HG02981 (cell line): ENCODE measurements around the gene SORCS2.

Source experiments
- ATAC-seq: cut with Tn5 transposase; IDR thresholded peaks from one replicate; pipeline ENCODE4 v1.9.1; 2021; ENCODE audit warnings: mild to moderate bottlenecking, moderate library complexity; ENCODE audit not compliant: unreplicated experiment

SORCS2 gene

DNA sequence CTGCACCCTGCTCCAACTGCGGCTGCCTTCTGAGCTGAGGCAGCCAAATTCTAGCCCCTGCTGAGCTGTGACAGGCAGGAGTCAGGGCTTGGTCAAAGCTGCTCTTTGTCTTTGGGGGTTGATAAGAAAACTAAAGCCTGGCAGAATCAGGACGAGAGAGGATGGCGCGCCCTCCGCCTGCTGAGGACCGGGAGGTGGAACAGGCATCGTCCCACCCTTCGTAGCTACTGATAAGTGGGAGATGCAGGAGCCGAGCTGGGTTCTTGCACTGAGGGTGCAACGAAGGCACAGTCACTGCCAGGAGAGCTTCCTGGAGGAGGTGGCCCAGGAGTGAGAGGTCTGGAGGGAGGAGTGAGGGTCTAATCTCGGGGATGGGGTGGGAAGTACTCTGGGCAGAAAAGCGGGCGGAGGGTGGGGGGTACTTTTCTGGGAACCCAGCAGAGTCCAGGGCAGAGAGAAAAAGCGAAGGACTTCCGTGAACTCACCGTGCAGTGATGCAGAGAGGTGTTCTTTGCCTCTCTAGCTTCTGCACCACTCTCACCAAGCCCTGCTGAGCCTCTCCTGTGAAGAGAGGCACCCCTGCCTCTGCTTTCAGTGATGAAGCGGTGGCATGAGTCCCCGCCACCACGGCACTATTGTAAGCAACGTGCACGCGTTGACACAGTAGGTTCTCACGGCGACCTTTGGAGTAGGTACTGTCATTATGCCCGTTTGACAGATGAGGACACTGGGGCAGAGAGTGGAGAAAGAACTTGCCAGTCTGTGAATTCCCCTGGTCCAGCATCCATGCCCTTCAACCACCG lies 107.8 kb downstream of the SORCS2 start:
- ATAC-seq: no peak

DNA sequence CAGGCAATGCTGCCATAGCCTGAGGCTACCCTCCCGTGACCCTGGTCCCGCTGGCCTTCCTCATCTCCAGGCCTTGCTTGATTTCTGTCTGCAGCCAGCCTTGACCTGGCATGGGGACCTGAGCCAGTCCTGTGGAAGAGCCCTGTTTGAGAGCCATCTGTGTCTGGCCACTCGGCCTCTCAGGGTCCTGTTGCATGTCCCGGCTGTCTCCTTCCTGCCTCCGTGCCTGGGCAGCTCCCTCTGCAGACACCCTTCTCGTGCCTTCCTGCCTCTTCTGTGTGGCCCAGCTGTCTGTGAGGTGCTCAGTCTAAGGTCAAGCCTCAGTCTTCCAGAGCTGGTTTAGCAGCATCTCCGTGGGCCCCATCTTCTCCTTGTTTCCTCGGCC lies 108.4 kb downstream of the SORCS2 start:
- ATAC-seq: no peak

DNA sequence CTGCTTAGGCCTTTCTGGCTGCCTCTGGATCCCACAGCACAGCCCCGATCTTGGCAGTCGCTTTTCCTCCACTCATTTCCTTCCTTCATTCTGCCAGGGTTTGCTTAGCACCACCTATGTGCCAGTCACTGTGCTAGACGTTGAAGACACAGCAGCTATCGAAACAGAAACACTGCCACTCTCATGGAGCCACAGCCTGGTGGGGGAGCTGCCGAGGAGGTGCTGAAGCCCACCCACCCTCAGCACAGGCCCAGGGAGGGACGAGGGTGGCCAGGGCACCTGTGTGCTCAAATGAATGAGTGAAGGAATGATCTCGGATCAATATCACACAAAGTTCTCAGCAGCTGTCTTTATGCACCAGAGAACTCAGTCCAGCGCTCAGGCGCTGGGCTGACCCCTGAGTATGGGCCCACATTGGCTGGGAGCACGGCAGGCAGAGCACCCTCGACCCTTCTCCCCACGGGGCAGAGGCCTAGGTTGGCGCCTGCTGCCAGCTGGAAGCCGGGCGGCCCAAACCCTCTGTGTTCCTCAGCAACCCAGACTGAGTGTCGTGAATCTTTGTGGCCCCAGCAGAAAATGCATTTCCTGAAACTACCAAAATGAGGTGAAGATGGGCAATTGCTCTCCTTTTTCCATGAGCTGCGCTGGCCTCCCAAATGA lies 108.9 kb downstream of the SORCS2 start:
- ATAC-seq: no peak

DNA sequence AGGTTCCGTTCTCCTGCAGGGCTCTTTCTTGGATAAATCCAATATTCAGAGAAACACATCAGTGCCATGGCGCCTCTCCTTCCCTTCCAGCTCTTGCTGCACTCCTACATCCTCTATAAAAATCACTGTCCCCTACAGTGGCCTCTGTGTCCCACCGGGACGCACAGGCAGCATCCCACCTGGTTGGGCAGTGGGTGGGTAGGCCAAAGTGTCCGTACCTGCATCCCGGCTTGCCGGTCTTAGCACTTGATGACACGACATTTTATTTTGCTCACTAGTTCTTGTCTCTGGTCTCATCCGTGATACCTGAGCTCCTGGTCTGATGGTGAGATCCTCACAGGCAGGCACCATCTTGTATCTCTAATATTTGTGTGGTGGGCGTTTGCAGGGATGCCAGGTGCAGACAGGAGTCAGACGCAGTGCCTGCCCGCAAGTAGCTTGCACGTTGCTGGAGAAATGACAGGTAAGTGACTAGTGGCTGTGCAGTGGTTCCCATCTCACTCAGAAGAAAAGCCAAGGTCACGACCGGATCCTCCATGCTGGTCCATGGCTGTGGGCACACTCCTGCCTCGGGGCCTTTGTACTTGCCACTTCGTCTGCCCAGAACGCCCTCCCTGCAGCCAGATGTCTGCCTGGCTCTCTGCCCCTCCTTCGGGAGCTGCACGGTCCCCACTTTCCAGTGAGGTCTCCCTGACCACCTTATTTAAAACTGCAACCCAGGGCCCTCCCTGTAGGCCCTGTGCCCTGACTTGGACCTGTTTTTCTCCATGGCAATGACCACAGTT lies 109.7 kb downstream of the SORCS2 start:
- no peak for ATAC-seq

DNA sequence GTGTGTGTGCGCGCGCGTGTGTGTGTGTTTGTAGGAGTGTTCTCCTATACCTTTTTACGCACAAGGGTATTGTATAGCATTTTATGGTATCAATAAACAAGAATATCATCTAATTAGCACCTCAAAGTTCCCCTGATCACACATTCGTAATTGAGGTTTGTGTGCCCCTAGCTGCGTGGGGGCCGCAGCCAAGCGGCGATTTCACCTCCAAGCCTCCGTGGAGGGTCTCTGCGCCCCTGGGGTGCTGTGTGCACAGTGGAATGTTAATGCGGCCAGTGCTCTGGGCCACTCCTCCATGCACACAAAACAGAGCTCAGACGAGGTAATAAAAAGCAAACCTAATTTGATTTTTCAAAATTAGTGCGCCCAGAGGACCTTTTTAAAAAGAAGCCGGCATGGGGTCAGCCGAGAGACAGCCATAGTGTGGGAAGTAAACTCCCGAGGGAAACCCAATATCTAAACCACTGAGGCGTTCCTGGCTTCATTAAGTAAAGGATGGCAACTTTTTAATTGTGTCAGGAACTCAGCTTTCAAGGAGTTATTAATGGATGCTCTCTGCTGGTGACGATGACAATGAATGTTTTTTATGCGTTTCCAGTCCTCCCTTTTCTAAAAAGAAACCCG lies 110.6 kb downstream of the SORCS2 start:
- ATAC-seq: no peak

DNA sequence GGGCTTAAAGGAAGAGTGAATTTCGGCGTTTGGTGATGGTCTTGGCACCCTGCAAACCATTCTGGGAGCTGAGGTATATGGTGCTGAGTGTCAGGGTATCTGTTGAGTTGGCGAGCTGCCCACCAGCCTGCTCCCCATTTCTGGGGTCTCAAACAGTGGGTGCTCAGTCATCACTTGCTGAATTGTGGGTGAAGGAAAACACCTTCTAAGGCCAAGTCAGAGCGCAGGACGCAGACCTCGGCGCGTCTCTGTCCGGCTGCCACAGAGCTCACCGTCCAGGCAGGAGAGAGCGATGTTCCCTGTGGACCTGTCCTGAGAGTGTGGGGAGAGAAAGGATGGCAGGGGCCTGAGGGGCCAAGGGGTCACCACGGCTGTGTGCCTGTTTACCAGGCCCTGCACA lies 111.2 kb downstream of the SORCS2 start:
- ATAC-seq: no peak

DNA sequence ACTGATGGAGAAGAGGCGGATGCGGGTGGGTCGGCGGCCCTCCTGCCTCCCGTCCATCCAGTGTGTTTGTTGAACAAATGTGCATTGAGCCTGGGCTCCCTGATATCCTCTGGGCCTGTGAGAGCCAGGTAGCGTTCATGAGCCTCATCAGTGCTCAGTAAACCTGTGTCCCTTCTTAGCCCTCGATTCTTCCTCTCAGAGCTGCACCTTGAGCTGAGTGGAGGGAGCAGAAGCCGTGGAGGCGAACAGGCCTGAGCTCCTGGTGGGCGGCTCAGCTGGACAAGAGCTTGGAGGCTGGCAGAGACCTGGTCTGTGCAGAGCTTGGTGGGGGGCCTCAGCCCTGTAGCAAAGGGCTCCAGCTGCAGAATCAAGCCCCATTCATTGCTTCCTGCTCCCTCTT lies 112.1 kb downstream of the SORCS2 start:
- ATAC-seq: no peak

DNA sequence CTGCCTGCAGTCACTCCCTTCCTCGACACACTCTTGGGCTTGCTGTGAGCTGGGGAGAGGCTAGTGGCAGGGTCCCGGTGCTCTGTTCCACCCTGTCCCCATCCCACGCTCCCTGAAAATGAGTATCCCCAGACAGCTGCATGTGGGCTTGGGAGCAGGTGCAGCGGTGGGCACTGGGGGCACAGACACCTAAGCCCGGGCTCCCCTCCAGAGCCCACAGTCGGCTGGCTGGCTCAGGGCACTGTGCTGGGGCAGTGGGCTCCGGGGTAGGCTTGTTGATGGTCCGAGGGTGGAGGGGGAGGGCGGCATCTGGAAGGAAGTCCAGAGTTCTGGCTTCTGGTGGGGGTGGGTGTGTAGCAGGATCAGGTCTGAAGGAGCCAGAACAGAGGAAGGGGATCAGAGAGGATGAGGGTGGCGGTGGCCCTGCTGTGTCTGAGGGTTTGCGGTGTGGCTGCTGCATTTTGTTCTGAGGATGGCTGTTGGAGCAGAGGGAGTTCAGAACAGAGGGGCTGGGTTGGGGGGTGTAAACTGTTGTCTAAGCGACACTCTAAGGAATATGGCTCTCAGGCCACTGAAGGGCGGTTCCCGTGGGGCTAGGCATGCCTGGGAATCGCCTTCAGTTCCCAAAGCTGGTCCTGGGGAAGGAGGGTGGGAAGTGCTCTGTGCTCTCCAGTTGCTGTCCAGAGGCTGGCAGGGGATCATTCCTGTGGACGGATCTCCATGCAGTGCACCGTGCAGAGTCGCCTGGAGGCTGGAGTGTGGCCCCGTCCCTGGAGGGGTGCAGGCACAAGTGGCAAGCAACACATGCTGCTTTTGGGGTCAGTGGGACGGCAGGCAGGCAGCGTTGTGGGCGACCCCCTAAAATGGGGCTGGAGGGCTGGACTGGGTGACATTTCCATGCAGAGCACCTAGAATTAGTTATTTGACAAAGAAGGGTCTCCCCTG lies 114.0 kb downstream of the SORCS2 start:
- ATAC-seq: no peak

DNA sequence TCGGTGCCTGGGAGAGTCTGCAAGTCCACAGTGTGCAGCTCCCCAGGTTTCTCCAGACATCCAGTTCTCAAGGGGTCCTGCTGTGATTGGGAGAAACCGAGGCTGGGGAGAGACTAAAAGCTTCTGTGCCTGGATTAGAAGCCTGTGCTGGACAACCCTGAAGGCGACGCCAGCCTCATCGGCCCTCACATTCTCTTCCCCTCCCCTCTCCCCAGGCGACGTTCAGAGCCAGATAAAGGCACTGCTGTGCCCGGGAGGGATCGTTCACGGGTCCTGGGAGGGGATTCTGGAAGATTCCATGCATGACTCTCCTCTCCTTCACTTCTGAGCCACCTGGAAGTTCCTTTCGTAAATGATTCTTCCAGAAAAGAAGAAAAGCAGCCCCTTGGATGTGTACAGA lies 114.6 kb downstream of the SORCS2 start:
- ATAC-seq: no peak

DNA sequence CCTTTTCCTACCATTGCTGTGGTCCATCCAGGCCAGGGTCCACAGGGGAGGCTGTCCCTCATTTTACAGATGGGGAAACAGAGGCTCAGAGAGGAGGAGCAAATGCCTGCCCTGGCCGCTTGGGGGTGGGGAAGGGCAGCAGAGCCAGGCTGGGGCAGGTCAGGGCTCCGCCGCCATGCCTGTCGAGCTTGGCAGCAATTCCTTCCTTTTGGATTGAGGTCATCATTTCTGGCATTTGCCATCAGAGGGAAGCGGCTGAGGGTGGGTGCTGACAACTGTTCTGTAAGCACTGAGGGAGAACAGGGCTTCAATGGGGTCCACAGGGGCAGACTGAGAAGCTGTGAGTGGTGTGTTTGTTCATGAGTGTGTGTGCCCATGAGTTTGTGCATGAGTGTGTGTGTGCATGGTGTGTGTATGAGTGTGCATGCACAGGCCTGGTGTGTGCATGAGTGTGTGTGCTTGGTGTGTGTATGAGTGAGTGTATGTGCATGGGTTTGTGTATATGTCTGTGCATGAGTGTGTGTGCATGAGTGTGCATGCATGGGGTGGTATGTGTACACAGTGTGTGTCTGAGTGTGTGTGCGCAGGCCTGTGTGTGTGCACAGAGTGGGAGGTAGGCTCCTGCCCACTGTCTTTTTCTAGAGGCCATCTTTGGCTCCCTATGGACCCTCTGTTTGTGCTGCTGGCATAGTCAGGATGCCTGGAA lies 115.2 kb downstream of the SORCS2 start:
- ATAC-seq: no peak

DNA sequence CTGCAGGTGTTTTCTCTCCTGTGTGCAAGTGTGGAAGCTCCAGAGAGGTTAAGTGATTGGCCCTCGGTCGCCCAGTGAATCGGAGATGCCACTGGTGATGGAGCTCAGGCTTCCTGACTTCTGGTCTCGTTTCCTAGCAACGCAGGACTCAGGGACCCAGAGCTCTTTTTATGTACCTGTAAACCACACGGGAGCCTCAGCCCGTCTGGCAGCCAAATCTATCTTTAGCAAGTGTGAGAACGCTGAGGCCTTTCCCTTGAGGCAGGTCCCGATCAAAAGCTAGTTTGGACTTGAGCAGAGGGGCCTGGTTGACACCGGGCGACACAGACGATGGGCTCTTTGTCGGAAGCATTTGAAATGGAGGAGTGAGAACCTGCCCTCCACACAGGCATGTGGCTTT lies 116.8 kb downstream of the SORCS2 start:
- ATAC-seq: no peak

DNA sequence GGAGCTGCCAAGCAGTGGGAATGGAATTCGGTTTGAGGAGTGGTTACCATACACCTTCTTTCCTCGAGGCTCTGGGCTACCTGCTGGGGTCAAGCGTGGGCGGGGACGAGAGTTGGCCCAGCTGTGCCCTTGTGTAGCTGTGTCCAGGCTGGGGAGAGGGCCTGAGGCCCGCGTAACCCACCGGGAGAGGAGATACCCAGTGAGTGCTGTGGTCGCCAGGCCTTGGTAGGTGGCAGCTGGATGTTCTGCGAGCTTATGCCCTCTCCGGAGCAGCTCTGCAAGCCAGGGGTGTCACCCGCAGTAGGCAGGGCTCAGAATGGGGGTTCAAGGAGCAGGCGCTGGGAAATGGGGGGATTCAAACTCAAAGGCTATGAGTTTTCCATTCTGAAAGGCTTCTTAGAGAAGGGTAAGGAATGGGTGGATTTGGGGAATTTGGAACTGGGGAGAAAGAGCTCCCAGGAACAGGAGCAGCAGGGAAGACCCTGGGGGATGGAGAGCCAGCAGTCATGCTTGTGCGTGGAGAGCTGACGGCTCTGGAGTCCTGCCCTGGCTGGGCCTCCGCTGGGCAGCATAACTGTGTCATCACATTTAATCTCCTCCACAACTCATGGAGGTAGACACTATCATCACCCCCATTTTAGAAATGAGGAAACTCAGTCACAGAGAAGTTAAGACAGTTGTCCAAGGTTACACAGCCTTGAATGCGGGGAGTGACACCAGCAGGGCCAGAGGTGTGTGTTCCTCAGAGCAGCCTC lies 117.5 kb downstream of the SORCS2 start:
- ATAC-seq: no peak

DNA sequence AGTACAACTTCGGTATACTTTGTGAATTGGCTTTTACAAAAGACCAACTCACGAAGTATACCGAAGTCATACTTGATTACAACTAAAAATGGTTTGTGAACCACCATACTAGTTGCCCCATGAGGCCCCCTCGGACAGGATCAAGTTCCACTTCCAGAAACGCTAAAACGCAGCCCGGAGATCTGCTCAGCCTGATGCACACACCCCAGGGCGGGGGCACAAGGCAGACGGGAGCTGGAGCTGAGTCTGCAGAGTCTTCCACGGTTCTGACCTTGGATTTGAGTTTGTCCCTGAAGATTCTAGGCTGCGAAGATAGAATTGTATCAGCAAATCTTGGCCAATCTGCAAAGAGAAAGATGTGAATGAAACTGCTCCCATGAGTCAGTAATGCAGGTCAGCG lies 118.1 kb downstream of the SORCS2 start:
- ATAC-seq: no peak

DNA sequence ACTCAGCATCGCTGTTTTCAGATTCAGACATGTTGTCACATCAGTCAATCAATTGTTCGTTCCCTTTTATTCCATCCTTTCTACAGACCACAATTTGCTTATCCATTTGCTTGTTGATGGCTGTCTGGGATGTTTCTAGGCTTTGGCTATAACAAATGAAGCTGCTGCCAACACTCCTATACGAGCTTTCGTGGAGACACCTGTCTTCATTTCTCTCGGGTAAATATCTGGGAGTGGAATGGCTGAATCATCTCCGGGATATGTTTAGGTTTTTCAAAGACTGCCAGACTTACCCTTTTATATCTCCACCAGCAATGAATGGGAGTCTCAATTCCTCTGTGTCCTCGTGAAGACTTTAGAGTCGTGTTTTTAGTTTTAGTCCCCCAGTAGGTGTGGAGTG lies 118.9 kb downstream of the SORCS2 start:
- ATAC-seq: no peak

DNA sequence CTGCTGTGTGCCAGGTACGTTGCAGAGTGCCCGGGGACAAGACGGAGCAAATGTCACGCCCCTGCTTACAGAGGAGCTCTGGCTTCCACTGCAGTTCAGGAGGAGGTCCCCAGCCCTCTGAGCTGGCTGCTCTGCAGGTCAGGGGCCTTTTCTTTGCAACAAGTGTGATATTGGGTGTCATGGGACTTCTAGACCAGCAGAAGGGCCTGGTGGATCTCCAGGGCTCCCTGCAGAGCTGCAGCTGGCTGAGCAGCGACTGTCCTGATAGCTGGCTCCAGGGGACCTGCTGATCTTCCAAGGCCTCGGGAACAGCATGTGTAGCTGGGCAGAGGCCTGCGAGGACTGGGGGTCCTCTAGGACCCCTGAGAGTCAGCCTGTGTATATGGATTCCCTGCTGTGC lies 120.4 kb downstream of the SORCS2 start:
- no peak for ATAC-seq

DNA sequence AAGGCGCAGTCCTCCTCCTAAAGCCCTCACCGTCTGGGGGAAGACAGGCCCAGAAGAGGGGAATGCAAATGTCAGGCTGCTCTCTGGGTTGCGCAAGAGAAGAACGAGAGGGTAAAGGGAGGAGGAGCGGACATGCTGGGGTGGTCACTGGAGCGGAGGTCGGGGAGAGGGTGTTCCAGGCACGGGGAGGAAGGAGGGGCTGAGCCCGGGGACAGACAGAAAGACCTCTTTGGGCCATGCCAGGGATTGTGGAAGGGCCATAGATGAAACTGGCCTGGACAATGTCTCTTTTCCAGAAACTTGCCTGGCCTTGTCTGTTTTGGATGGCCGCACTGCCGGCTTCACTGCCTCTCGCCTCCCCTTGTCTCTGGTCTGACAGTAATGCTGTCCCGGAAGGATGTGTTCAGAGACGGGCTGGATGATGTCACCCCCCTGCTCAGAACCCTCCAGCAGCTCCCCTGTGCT lies 121.0 kb downstream of the SORCS2 start:
- no peak for ATAC-seq

DNA sequence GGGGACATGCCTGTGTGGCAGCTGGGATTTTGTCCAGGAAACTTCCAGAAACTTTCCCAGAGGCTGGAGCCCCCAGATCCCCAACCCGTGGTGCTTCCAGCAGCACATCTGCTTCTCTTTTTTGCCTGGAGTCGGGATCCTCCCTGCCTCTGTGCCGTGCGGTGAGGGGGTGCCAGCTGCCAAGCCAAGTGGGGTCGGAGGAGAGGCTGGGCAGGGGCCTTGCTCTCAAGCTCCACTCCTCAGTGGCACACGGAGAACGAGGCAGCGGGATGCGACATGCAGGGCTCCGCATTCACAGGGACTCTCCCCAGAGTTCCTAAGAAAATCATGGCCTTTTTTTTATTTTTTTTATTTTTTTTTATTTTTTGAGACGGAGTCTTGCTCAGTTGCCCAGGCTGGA lies 121.7 kb downstream of the SORCS2 start:
- ATAC-seq: no peak

DNA sequence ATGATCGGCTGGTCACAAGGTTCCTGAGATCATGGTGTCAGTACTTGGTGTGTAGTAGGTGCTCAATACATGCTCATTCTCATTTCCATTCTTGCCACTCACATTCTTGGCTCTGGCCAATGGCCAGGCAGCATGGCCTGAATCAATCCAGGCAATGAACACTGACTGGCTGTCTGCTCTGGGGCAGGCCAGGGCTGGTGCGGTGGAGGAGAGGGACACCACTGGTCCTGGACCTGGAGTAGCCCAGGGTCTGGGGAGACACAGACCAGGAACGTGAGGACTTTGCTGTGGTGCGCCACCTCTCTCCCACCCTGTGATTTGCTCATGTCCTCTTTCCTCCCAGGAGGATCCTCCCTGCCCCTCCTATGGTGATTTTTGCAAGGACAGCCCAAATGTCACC lies 122.9 kb downstream of the SORCS2 start:
- no peak for ATAC-seq

DNA sequence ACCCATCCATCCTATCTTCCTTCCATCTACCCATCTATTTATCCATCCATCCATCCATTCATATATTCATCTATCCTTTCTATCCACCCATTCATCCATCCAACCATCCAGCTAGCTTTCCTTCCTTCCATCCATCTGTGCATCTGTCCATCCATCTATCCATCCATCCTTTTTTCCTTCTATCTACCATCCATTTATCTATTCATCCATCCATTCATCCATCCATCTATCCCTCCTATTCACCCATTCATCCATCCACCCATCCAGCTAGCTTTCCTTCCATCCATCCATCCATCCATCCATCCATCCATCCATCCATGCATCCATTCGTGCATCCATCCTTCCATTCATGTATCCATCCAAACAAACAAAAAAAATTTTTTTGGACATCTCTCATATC lies 123.6 kb downstream of the SORCS2 start:
- ATAC-seq: no peak
